SK-MEL-5 (cell line): ENCODE data around the gene CMTM1. TPM values are rescaled to one million over a fixed set of nuclear protein-coding genes. Genes with fewer than 3 reads are reported as not detected.
"Not testable (repeated sequence)": the region's sequence is repeated elsewhere in the genome, so short reads cannot be mapped to it uniquely, and the experiment has no call there.

Source experiments
- DNase-seq: peaks from one replicate; pipeline ENCODE4 v3.0.0-alpha.2; 2016; ENCODE audit warnings: low read depth, low spot score
- in situ Hi-C: cut with HindIII; loops from 2 replicates; pipeline ENCODE4 v1.10.0; 2016; ENCODE audit warnings: low sequenced_read_pairs, high pct_unique_total_duplicates, low pct_unique_long_range_greater_than_20kb
- total RNA-seq: library from RNA; depleted of rRNA; stranded (reverse); fragments of >200 nt; shearing (Covaris generic); gene quantifications from 2 replicates; pipeline ENCODE4 v1.2.3, GENCODE V29; 2014

CMTM1 gene
- total RNA-seq, 1 experiment from 2014 or later = 1.1 TPM

DNA sequence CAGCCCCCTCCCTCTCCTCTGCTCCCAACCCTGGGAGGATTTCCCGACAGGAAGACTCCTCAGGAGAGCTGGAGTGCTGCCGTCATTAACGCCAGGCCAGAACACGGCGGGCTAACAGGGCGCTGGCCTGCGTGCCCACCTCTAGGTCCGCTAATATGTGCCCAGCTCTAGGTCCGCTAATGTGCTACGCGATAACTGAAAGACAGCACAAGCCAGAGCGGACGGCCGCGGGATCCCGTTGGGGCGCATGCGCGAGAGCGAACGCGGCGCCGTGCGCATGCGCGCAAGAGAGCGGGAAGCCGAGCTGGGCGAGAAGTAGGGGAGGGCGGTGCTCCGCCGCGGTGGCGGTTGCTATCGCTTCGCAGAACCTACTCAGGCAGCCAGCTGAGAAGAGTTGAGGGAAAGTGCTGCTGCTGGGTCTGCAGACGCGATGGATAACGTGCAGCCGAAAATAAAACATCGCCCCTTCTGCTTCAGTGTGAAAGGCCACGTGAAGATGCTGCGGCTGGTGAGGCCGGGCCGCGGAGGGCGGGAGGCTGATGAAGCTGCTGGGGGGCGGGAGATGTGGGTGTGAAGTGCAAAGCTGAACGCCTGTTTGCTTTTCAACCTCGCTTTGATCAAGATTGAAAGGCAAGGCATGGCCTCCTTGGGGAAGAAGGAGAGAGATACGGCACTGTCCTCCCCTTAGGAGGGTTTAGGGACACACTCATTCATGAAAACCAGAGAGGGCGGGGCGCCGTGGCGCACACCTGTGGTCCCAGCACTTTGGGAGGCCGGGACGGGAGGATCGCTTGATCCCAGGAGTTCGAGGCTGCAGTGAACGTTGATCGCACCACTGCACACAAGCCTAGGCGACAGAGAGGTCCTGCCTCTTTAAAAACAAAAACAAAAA, 13.7 kb upstream of the CMTM1 start, which contains the start of gene CKLF:
Gene CKLF (plus strand): TSS at position 291 of the 892 bp plus-strand sequence. CDS start 140 bp downstream, at position 431.
- peak; percentile 85 for DNase-seq
- in situ Hi-C loops = no loop called here

DNA sequence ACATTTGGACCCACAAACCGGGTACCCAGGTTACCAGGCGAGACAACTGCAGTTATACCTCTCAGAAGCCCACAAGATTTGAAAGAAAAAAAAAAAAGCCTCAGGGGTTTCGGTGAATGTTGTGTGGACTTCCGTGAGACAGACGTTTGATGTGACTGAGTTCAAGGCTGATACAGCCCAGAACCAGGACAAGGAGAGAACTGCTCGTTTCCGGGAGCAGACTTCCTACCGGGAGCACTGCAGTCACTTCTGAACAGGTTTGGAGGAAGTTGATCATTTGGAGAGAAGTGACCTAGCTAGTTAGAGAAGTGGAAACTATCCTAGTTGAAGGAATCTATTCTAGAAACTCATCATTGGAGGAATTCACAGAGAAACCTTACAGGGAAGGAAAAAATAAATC, 13.0 kb upstream of the CMTM1 start:
- peak; percentile 11 for DNase-seq
- in situ Hi-C loops = no loop called here

DNA sequence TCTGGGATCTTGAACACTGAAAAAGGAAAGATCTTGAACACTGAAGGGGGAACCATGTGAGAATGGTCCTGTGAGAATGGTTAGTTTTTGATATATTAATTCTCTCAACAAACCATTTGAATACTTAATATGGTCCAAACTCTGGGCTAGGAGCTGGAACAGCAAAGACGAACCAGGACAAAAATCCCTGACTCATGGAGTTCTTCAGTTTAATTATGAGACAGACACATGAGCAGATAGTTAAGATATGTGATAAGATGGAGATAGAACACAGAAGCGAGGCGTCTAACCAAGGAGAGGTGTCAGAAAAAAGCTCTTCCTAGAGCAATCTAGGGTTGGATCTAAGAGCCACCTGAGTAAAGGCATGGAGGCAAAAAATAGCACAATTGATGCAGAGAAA, 12.2 kb upstream of the CMTM1 start:
- in situ Hi-C loops = no loop called here
- DNase-seq = no peak

DNA sequence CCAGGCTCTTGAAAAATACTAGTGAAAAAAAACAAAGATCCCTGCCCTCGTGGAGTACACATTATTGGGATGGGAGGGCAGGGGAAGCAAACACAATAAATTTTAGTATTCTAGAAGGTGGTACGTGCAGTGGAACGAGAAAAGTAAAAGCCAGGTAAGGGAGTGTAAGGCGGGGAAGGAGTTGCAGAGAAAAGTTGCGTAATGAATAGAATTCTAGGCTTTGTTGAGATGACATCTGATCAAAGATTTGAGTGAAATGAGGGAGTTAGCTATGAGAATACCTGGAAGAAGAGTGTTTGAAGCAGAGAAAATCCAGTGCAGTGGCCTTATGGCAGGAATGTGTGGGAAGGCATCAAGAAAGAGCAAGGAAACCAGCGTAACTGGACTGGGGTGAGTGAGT, 11.7 kb upstream of the CMTM1 start:
- in situ Hi-C loops = no loop called here
- no peak for DNase-seq

DNA sequence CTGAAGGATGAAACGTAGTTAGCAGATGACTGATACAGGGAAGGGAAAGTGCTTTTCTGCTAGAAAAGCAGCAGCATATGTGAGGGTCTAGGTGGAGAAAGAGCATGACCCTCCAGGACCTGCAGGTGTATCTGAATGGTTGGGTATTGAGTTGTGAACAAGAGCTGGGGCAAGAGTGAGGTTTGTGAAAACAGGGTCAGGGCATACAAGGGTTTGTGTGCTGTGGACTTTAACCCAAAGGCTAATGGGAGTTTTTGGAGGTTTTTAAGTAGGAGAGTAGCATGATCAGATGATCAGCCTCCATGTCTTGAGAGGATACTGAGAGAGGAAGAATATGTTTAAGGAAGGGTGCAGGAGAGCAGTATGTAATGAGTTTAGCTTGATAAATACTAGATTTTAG, 6.1 kb upstream of the CMTM1 start:
- in situ Hi-C loops = no loop called here
- no peak for DNase-seq

DNA sequence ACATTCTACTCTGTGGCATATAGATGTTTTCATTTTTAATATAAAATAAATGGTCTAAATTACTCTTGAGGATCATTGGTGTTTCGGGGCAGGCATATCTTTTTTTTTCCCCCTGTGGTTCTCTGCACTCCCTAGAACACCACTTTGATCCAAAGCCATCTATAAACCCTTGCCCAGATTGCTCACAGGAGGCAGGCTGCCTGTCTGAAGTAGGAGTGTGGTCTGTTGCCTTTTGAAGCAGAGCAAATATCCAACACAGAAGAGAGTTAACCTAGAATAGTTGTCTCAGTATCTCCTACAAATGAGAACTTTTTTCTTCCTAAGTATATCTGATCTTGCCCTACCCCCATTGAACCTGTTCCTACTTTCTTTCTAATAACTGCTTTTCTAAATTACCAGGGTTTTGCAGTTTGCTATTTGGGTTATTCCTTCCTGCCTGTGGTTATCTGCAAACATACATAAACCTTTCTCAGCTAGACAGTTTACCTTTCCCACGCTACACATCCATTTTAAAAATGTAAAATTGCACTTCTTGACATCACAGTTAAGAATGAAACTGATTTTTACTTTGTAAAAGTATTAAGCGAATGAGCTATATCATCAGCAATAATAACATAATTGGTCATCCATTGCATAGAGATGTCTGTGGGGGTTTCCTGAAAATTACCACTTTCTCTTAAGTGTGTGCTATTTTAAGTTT, 4.7 kb upstream of the CMTM1 start:
- DNase-seq = no peak
- in situ Hi-C loops = no loop called here

DNA sequence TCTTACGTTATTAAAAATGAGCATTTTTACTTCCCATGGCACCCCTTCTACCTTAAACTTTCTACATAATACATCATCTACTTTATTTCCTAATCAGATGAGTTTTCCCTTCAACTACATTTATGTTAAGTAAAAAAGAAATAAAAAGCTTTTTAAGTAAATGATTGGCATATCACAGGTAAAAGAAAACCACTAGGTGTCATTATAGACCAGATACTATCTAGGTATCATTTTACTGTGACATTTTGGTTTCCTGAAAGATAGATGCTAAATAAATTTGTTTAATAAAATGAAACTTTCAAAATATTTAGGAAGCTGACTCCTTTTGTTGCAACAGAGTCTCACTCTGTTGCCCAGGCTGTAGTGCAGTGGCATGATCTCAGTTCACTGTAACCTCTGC, 3.8 kb upstream of the CMTM1 start:
- in situ Hi-C loops = no loop called here
- DNase-seq = no peak

DNA sequence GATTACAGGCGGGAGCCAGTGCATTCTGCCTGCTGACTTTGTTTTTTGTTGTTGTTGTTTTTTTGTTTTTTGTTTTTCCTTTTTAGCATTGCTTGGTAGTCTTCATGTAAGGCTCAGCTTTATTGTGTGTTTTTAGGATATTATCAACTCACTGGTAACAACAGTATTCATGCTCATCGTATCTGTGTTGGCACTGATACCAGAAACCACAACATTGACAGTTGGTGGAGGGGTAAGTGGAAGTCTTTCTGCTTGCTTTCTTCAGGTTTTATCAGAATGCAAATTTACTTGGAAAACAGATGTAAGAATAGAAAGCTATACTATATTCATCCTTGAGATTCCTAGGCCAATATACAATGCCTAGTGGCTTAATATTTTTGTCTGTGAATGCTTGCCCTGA, 3.3 kb upstream of the CMTM1 start:
- in situ Hi-C loops = no loop called here
- DNase-seq = no peak

DNA sequence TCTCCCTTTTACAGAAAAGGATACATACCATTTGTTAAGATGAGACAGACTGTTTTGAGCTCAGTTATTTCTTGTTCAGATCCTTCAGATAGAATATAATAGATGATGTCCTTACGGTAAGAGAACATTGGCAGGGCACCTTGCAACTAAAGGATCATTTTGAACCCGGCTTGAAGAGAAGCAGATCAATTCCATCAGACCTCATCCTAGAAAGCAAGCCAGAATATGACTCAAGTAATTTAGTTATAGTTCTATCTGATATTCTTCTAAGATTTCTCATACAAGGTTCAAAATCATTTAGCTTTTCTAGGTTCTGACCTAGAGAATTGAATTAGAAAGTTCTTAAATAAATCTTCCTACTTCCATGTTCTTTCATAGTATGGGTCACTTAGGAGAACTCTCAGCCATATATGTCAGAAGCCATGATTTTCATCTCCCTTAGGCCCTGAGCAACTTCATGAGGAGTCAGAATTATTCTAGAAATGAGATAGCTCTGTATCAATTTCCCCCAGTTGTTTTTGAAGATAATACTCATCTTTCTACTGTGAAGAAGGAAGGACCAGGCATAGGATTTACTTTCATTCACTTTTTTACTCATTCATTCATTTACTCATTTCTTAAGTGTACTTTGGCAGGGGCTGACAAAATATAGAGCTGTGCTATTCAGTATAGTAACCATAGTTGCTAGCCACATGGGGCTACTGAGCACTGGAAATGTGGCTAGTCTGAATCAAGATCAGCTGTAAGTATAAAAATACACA, 2.5 kb upstream of the CMTM1 start:
- in situ Hi-C loops = no loop called here
- DNase-seq = no peak

DNA sequence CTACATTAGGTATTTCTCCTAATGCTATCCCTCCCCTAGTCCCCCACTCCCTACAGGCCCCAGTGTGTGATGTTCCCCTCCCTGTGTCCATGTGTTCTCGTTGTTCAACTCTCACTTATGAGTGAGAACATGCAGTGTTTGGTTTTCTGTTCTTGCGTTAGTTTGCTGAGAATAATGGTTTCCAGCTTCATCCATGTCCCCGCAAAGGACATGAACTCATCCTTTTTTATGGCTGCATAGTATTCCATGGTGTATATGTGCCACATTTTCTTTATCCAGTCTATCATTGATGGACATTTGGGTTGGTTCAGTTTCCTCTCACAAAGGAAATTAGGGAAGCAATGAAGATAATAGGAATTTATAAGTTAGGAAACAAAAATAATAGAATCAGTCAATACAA, 1.0 kb downstream of the CMTM1 start:
- DNase-seq, in situ Hi-C loops: not testable (repeated sequence)

DNA sequence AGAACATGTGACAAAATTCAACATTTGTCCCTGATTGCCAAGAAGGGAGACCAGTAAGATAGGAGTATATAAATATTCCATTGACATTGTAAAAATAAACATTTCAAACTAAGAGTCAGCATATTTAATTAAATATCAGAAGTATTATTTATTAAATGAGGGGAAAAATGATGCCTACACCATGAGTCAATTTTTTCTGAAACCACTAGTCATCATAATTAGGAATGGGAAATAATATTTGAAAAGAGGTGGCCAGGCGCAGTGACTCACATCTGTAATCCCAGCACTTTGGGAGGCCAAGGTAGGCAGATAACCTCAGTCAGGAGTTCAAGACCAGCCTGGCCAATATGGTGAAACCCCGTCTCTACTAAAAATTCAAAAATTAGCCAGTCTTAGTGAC, 2.1 kb downstream of the CMTM1 start:
- DNase-seq = no peak
- in situ Hi-C loops = no loop called here

DNA sequence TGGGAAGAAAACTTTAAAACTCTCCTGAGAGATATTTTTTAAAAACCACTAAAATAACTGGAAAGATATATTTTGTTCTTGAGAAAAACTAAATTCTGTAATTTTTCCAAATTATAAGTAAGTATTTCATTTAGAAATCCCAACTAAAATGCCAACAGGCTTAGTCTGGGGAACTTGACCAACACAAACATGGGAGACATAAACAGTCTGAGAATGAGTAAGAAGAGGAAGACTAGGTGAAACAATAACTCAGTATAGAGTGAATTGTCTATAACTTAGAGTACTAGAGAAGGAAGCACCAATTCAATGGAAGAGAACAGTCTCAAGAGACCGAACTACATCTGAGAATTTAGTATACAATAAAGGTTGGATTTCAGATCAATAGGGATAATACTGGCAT, 2.9 kb downstream of the CMTM1 start:
- DNase-seq = no peak
- in situ Hi-C loops = no loop called here

DNA sequence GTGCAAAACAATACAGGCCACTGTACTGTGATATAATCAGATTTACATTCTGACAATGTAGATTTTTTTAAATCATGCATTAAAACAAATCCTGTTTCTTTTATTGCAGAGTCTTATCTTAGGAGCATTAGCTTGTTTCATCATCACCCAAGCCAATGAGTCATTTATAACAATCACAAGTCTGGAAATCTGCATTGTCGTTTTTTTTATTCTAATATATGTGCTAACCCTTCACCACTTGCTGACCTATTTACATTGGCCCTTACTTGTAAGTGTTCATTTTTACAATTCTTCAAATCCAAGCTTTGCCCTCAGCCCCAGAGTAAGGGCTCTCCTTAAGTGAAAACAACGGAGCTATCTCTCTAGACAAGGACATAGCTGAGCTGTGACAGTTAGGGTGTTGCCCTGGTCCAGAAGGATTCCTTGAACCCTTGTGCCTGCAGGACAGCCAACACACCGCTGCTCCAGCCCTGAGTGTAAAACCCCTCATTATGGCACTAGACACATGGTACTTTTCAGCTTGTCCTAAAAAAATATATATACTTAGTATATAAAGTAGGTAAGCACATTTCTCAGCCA, 3.7 kb downstream of the CMTM1 start:
- in situ Hi-C loops = no loop called here
- no peak for DNase-seq

DNA sequence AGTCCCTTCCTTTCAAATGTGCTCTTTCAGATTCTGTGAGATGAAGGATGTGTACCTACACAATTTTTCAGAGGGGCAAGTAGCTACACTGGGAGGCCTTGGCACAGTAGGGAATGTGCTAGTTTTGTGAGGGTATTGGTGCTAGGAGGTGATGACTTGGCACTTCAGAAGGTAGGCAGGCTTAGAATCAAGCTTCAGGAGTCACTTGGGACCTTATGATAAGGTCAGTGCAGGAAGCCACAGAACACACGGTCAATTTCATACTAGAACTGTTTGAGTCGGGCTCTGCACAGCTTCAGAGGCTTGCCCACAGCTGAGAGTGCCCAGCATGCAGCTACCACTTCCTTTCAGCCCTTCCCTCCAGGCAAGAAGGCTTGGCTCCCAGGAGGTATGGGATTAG, 6.1 kb downstream of the CMTM1 start:
- DNase-seq = peak; percentile 30
- in situ Hi-C loops = no loop called here

DNA sequence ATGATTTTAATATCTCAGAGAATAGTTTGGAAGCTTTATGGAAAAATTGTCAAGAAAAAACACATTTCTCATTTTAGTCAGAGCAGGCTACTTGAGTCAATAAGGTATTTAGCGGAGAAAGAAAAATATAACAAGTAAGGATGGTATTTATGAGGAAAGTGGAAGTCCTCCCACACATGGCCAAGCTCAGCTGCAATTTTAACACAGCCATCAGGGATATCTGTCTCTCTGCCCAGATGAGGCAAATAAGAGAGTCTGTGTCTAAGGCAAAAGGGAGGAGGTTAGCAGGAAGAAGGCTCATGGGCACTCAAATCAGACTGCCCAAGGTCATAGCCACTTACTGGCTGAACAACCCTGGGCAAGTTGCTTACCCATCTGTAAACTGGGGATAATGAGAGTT, 7.8 kb downstream of the CMTM1 start:
- DNase-seq = no peak
- in situ Hi-C loops = no loop called here

DNA sequence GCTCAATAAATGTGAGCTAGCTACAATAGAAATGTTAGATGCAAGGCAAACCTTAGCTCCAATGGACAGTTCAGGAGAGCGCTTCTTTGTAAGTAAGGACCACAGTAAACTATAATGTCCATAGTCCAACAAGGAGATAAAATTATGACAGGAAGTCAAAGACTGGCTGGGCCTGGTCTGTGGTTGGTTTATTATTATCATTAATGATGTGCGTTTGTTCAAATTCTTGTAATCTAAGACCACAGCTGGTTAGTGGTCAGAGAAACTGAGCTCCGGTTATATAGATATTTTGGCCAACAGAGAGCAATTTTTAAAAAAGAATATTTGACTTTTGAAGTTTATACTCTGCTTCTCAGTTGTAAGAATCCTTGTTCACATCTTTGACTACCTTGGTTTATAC, 8.3 kb downstream of the CMTM1 start:
- in situ Hi-C loops = no loop called here

DNA sequence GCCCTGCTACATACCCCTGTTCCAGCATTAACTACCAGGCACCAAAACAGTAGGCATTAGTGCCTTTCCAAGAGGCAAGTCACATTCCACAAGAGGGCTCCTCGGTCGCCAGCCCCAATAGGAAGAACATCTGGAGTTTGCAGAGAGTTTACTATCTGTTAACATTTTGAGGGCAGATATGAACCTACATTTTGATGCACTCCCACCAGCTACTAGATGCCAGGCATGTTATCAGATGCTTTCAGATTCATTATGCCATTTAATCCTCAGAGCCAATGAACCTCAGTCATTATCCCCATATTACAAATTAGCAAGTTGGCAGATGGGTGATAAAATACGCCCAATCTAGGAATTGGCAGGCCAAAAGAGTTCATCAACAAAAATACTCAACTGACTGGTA, 8.8 kb downstream of the CMTM1 start:
- DNase-seq = no peak
- in situ Hi-C loops = no loop called here

More for the DNA sequence above, 8.3 kb downstream of the CMTM1 start:
- no peak for DNase-seq

DNA sequence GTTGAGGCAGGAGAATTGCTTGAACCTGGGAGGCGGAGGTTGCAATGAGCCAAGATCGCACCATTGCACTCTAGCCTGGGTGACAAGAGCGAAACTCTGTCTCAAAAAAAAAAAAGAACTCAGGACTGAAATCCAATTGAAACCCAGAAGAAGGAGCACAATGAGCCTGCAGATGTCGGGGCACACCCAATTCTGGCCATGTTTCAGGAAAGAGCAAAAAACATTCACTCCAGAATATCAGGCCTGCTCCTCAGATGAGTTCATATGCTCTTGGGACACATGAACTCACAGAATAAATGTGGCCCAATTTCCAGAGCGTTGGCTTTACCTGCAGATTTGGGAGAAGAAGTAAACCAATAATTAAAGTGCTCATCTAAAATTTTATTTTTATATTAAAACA, 10.1 kb downstream of the CMTM1 start:
- DNase-seq = no peak
- in situ Hi-C loops = no loop called here
